GM19035 (cell line): ENCODE data around the gene CAPSL.
"Not testable (repeated sequence)": the region's sequence is repeated elsewhere in the genome, so short reads cannot be mapped to it uniquely, and the experiment has no call there.

ENCODE experiments used
- ATAC-seq: cut with Tn5 transposase; IDR thresholded peaks from one replicate; pipeline ENCODE4 v1.9.1; 2021; ENCODE audit not compliant: unreplicated experiment

Gene CAPSL

DNA sequence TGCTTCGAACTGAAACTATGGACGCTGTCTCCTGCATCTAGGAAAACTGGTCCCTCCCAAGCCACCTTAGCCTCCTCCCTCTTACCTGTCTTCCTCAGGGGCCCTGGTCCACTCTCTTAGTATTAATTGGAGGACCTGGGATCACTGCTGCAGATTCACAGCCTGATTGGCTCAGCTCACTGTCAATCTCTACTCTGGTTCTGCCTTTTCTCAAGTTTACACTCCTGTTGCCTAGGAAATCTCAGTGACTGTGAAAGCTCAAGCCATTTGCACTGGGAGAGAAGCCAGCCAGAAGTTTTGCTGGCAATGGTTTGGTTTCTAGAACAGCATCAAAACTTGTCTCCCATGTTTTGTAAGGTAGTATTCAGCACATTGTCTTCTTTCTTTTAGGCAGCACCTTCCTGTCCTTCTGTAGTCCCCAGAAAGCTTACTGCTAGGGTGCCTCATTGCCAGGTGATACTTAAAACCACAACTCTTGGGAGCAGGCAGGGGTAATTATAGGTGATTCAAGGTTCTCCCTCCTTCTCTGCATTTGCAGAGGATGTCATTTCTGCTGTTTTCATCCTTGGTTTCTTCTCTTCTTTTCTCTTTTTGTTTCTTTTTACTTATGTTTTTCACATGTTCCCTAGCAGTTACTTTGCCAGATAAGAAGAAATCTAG lies at the start of gene CAPSL:
TSS of gene CAPSL (minus strand) at position 55 of the 660 bp plus-strand sequence. CDS start 17,502 bp downstream, outside the sequence.
- ATAC-seq = no peak

DNA sequence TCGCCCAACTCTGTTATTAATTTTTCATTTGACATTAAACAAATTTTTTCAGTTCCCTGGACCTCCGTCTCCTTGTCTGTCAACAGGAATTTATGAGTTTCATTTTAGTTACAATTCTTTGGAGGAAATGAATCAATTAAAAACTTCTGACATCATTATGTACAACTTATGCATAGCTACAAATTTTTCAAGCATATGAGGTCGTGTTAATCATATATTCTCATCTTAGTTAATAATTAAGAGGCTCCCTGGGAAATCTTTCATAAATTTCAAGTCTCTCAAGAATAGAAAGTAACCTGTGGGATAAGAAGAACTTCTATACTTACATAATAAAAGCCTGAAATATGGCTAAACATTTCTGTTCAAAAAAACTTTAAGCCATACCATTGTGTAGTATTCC lies 49.4 kb upstream of the CAPSL start:
- no peak for ATAC-seq

DNA sequence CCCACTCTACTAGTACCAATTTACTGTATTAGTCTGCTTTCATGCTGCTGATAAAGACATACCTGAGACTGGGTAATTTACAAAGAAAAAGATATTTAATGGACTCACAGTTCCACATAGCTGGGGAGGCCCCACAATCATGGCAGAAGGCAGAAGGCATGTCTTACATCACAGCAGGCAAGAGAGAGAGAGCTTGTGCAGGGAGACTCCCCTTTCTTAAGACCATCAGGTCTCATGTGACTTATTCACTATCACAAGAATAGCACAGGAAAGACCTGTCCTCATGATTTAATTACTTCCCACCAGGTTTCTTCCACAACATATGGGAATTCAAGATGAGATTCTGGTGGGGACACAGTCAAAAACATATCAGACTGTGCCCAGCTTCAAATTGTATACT lies 41.3 kb upstream of the CAPSL start:
- ATAC-seq = no peak

DNA sequence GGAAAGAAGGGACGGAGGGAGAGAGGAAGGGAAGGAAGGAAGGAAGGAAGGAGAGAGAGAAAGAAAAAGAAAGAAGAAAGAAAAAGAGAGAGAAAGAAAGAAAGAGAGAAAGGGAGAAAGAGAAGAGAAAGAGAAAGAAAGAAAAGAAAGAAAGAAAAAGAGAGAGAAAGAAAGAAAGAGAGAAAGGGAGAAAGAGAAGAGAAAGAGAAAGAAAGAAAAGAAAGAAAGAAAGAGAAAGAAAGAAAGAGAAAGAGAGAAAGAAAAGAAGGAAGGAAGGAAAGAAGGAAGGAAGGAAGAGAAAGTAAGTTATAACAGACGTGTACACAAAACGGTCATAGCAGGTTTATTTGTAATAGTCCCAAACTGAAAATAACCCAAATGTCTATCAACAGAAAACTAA lies 38.4 kb upstream of the CAPSL start:
- not testable (repeated sequence) for ATAC-seq

DNA sequence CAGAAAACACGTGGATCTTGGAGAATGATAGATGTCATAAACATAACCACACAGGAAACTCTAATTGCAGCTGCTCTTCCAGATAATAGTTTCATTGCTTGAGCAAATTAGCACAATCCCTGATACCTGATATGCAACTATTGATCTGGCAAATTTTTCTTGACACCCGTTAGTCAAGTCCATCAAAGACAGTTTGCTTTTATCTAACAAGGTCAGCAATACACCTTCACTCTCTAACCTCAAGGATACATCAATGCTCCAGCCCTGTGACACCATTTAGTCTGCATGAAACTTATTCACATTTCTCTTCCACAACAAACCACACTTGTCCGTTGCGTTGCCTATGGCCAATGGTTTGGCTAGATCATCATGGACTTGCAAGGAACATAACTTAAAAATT lies 36.1 kb upstream of the CAPSL start:
- ATAC-seq = no peak

DNA sequence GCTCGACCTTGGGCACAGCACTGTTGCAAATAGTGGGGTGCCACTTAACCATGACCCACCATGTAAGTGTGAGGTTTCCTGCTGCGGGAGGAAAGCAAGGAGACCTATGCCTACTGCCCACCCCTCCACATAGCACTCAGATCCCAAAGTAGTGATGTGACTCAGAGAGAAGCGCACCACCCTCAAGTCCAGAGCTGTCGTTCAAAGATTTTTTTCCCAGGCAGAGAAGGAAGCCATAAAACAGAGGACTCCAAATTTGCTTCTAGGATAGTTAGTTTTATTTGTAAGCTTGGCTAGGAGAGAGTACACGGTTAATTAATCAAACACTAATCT lies 33.4 kb upstream of the CAPSL start:
- ATAC-seq = no peak

DNA sequence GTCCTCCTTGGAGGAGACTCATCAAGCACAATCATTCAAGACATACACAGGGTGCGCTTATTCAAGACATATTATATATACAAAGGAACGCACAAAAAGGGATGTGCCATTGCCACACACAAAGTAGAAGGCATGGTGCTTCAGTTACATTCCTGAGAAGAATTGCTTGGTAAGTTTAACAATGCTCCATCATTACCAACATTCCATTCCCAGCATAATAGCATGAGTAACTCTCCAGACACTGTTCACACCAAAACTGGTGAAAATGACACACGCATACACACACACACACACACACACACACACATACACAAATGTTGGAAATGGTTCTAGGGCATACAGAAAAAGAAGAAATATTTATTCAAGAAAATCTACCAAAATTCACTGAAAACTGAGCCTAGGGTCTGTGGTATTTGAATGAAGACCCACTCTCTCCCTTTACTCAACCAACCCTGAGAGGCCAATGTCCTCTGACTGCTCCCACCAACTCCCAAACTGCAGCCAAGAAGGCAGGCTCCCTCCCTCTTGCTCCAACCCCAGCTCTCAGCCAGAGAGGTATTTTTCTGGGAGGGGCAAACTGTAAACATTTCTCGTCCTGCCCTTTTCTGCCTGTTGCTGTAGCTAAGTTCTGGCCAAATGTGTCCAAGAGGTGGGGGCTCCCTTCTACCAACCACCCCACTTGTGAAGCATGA lies 32.9 kb upstream of the CAPSL start:
- no peak for ATAC-seq

DNA sequence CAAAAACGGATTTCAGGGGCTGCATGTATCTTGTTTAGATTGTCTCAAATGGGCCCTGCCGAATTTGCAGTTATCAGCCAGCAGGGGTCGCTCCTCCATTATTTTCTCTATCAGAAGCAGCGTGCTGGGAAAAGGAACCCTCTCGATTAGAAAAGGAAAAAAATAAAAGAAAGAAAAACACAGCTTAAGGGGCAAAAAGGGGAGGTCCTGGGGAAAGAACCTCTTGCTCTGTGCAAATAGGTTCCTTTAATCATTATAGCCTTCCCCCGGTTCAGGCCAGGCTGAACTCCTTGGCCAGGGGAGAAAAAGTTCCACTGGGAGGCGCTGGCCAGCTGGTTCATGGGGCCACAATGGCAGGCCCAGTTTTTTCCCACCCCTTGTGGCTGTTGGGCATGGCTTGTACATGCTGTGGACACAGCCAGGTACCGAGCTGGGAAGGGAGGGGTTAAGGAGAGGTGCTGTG lies 25.0 kb upstream of the CAPSL start:
- no peak for ATAC-seq

DNA sequence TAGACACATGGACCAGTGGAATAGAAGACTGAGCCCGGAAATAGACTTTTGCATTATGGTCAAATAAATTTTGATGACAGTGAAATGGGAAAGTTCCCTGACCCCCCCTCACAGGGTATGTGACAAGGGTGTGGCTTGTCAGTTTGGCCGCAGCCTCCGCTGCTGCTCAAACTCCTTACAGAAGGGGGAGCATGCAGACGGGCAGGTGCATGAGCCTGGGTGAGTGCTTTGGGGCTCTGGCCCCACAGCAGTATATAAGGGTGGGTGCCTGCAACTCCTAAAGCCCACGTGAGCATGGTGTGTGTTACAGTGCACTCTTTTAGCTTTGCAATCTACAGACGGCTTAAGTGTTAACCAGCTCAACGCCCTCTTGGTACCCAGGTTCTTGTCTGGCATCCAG lies 21.9 kb upstream of the CAPSL start:
- ATAC-seq = no peak

DNA sequence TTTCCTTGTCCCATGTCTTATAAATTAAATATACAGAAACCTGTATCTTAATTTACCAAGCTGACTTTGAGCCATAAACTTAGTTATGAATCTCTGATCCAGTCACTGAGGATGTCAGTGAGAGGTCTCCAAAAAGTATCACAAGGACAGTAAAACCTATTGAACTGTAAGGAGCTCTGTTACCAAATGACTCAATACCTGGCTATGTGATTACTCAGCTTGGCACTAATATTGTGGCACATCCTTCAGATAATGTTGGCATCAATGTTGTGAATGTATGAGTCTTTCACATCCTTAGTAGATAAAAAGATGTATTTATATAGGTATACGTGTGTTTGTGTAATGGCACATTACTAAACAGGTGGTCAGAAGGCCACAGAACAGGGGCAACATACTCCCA lies 18.0 kb upstream of the CAPSL start:
- ATAC-seq = no peak

DNA sequence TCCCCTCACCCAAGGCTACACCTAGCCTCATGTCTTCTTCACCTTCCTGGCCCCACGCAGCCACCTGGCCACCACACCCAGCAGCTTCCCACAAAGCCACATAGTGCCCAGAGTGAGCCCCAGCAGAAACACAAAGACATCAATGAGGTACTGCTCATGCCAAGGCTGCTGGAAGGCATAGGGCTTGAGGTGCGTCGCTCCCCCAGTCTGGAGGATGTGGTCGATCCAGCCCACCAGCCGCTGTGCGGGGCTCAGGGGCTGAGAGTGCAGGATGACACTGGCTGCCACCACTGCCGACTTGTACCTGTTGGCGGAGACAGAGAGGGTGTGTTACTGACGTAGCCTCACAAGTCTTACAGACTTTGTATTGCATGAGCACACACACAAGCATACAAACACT lies 15.8 kb upstream of the CAPSL start:
- no peak for ATAC-seq

DNA sequence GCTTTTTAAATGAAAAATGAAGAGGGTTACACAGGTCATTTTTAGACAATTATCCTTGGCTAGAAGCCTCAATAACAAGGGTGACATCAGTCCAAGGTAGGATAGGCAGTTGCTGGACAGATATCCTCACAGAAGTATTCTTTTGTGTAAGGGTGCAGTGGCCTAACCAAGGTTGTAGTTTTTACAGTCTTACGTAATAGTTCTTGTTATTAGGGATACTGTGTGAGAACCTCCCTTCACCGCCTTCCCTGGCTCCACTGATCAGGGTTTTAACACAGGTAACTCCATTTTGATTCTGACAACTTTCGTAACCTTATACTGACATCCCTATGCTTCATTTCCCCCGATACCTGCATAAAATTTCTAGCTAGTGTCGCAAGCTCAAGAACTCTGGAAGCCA lies 8.7 kb upstream of the CAPSL start:
- ATAC-seq = no peak

DNA sequence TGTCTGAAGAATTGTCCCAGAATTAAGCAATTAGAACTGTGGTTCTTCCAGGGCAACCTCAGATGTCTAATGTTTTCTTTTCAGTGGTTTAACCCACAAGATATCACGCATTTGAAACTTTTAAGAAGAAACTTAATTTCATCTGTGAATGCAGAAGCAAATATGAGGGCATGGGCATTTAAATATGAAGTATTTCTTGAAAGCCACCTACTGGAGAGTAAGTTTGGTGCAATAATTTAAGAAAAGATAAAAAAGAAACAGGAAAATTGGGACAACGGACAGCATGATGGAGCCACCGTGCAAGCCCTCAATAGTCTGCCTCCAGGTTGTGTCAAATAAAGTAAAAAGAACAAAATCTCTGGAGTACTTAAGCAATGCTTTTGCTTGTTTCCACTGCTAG lies 1.2 kb upstream of the CAPSL start:
- no peak for ATAC-seq

DNA sequence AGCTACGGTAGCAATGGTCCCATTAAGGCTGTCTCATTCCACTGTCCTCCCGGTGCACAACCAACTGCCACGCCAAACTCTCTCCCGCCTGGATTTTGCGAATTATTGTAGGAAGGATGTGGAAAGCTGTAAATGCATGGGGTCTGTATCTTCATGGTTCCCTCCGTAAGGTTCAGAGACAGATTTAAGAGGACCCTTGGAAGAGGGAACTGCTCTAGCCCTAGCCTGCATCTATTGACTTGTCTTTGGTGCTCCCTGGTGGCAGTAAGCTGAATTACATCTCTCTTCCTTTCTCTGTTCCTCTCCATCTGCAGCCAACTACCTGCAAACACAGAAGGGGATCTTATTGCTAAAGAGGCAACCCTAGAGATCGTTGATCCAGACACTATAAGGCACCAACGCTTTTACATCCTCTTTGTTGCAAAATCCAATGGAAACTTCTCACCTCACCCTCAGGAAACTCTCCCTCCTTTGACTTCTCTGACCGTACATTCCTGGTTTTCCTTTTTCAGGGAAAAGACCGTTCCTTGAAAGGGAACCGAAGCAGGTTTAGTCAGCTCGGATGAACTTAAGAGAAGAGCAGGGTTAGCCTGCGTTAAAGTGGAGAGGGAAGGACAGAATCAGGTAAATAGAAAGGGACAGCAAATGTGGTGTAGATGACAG lies 11.9 kb downstream of the CAPSL start:
- peak; percentile 77 for ATAC-seq

DNA sequence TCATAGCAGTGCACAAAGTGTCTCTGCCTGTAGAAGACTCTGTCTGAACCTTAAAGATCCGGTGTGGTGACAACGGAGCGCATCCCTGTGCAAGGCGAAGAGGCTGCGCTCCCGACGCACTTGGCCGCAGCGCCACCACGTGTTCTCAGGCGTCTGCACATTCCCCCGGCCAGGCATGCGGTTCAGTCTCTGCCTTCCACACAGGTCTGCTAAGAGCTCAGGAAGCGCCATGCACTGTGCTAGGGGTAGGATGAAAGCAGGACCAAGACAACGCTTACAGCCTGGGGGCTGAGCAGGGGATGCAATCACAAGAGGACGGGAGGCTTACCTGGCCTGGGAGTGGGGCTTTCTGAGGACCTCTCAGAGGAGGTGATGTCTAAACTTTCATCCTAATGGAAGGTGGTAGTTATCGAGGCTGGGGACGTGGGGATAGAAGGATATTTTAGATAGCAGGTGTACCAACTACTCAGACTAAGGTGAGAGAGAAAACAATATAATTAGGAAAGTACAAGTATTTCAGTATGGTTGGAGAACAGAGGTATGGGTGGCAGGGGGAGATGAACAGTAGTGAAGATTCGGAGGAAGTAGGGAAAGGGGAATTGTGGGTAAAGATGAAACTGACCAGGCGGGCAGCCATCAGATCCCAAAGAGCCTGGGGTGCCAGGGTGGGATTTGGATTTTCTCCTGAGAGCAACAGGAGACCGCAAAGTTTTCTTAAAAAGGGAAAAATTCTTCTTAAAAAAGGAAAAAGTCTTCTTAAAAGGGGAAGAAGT lies 13.3 kb downstream of the CAPSL start:
- no peak for ATAC-seq

DNA sequence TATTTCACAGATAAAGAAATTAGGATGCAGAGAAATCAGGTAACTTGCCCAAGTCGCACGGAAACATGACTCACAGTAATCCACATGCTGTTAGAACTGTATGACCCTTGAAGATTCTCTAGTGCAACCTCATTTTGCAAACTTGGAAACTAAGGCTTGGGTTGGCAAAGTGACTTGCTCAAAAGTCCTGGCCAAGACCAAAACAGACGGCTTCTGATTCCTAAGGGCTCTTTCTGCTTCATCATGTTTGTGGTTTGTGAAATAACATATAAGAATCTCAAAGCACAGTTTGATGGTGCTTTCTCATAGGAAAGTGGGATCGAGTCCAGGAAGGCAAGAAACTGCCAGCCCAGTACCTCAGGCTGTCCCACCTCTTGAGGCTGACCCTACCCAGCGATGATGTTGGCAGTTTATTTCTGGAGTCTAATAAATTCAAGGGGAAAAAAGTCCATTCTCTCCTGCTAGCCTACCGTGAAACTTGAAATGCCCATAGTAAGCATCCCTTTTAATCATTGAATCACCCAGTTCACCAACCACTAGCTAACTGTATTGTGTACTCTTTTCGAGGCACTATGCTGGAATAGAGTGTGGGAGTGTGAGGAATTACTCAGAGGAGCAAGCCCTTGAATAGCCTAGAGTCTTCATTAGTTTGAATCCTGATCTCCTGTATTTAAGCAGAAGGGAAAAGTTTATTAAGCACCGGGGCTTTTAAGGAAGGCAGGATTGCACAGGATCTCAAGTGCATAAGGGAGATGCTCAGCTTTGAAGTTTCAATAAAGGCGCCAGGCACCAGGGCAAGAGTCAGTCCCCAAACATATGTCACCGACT lies 14.1 kb downstream of the CAPSL start:
- no peak for ATAC-seq

DNA sequence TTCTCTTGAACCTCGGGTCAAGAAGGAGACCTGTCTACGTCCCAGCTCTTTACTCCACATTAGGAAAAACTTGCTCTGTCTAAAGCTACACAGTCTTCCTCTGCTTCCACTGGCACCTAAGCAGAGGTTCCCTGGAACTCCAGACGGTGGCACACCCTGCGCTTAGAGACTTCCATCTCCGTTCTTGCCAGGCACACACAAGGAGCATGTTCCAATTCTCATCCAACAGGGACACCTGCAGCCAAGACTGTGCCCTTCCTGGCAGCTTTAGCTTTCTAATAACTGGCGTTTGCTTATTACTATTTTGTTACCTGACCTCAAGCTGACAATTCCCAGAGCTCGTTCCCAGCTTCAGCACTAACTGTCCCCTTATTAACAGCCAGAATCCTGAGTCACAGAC lies 16.0 kb downstream of the CAPSL start:
- ATAC-seq = no peak

DNA sequence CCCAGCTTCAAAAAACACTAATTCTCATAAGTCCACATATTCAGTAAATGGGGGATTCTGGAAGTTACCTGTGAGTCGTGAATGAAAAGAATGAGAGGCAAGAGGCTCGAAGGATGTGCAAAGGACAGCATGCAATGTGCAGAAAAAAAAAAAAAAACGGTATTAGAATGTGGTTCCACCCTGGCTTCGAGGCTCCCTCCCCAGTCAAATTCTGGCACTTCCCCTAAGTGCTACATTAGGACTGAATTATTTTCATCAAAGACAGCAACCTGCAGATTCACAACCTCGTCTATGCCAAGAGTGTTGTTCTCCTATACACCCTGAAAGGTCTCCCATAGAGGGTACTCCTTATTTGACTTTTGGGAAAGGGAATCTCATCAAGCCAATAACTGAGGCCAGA lies 16.5 kb downstream of the CAPSL start:
- no peak for ATAC-seq

DNA sequence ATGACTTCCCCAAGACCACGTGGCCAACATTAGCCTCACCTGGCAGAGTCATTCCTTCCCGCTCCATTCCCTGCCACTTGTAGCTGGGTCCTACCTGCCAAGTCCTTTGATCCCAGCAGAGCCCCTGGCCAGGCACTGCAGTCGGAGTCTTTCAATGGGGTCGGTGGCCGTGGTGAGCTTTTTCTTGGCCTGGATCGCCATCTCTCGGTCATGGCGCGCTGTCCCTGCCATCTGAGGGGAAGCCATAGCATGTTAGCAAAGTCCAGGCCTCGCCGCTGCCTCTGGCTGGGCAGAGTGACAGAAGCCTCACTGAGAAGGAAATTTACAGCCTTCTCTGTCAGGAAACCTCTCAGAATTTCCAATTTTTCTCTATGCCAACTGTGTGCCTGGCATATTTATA lies 17.5 kb downstream of the CAPSL start:
- no peak for ATAC-seq

DNA sequence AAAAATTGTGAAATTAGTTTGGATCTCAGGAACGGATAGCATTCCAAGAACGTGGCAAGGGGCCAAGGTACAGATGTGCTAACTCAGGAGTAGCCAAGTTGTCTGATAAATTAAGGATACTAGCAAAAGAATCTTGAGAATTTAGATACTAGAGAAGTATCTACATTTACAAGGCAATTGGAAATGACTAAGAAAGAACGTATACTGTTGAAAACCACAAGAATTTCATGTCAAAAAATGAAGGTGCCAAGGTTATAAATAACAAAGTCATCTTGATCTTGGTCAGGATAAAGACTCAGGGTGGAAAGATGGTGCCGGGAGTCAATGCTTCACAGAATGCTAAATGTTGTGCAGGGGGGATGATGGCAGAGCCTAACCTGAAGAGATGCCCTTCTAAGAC lies 19.2 kb downstream of the CAPSL start:
- no peak for ATAC-seq

DNA sequence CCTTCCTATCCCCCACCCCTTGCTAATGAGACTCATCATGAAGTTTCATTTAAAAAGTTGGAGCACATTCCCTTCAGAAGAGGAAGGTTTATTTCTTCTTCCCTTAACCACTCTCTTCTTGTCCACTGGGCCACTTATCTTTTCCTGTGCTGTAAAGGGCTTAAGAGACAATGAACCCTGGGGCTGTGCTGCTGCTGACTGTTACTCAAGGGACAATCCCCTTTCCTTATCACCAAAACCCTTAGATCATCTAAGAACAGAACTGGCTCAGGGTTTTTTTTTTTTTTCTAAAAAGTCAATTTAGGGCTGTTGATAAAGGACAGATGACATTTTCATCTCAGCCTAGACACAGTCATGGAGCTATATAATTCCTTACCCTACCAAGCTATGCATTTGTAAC lies 29.6 kb downstream of the CAPSL start:
- ATAC-seq = no peak
